ENCODE measurements around the gene DSTYK.

The DSTYK gene

GRCh38 chr1:205124726-205125125 is 86.8 kb downstream of the DSTYK start:
- no peak for DNase-seq

DNA sequence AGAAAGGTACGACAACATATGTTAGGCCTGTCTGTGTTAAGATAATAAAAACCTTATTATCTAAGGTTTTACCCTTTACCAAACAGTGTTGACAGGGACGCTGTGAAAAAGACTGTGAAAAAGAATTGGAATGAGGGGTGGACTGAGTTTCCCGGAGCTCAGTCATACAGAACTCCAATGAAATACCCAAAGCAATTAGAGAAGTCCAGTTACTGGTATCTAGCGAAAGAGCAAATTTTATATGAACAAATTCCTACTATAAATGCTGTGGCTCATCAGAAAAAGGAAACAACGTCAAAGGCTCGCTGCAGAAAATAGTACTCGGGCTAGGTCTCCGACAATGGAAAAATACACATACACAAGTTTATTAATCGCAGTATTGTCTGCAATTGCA is 89.0 kb downstream of the DSTYK start:
- DNase-seq, result no peak

DNA sequence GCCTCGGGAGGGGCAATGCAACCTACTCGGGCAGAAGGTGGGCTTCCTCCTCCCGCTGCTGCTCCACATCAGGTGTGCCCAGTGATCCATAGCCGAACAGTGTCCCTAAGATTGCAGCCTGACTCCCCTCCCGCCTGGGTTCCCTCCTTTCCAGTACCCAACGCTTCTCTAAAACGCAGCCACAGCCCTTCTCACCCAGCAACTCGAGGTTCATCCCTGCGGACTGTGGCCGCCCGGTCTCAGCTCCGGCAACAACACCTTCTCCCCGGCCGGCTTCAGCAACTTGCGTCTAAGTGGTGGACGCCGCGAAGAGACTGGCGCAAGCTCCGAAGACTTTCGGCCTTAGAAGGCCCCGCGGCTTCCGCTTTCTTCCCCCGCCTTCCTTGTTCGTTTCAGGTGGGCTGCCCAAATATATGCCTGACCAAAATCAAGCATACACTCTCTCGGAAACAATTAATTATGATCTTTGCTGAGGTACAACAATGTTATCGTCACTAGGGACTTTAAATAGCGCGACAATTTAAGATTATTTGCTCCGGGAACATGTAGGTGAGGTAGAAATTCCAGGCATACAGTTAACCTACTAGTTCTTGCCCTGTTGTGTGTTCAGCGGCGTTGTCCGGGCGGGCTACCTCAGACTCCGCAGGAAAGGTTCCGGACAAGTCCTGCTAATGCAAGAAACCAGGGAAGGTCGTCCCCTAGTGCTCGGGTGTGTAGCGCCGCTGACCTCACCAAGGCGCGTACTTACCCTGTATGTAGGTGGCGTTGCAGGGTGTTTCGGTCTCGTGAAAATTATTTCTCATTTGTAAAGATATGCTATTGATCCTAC is 89.6 kb downstream of the DSTYK start, which contains the start of gene RBBP5:
TSS of gene RBBP5 (minus strand) at position 319 of the 829 bp plus-strand sequence. CDS start at position 214, 105 bp downstream.
- DNase-seq, result peak; percentile 96

DNA sequence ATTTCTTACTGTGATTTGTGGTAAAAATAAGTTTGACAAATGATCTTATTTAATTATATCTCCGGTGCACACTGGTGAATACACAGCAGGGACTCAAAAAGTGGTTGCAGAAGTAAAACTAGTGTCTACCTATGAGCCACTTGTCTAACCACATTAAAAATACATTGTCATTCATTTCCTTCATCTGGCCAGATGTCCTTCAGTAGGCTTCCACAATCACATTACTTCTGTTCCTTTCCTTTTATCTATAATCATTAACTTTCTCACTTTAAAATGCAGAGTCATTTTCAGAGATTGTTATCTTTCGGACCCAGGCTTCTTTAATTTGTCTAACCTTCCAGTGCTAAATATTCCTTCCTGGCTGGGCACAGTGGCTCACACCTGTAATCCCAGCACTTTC is 92.8 kb downstream of the DSTYK start:
- DNase-seq, result no peak

GRCh38 chr1:205111354-205111753 is 100.1 kb downstream of the DSTYK start:
- no peak for DNase-seq

- no peak for DNase-seq
Observed at GRCh38 chr1:205109711-205110110, 101.8 kb downstream of the DSTYK start.

DNA sequence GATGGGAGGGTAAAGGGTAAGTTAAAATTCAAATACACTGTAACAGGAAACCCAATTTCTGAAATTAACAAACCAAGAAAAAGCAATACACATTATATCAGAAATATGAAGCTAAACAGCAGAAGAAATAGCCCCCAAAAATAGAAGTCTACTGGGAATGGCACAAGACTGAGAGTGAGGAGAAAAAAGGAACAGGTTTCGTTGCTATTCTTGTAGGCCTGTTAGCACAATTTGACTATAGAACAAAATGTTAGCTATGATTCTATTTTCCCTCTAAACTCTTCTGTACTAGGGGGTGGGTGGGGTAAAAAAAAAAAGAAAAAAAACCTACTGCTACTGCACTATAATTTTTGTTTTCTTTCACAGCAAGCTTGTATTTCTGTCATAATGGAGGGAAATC is 102.2 kb downstream of the DSTYK start:
- no peak for DNase-seq

DNA sequence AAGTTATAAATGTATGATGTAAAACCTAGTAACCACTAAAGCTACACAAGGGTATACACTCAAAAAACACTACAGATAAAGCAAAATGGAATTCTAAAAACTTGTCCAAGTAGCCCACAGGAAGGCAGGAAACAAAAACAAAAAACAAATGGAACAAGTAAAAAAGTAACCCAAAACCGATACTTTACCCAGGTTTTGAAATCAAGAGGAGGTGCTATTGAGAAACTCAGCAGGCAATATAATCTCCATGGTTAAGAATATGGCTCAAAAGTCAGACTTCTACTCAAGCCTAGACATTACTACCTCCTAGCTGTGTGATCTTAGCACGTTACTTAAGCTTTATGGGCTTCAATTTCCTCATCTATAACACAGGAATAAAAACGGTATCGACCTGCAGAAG is 103.0 kb downstream of the DSTYK start:
- DNase-seq, result no peak

GRCh38 chr1:205107327-205107726 is 104.2 kb downstream of the DSTYK start:
- DNase-seq, result no peak

GRCh38 chr1:205102404-205102803 is 109.1 kb downstream of the DSTYK start:
- DNase-seq, result no peak

- no peak for DNase-seq
Observed at GRCh38 chr1:205098242-205098641, 113.3 kb downstream of the DSTYK start.

GRCh38 chr1:205095422-205095821 is 116.1 kb downstream of the DSTYK start:
- DNase-seq, result no peak
